ENCODE data around the gene CFAP299. TPM values are rescaled to one million over a fixed set of nuclear protein-coding genes. Genes with fewer than 3 reads are reported as not detected.

Gene CFAP299
- total RNA-seq, 1 experiment from 2014 or later: not detected

- Histone ChIP-seq H3K79me2 (ENCODE audit: low read length) (no peaks in the 10 kb centered on the region), H3K9ac (ENCODE audit: low read length) (no peak overlapping the region), H3K4me2 (ENCODE audit: low read depth, low read length, poor library complexity, severe bottlenecking) (no peak overlapping the region), H3K4me3 (ENCODE audit: low read length) (no peak overlapping the region), H3K9me2 (replicated peaks; ENCODE audit: insufficient read depth, low read length) (no peaks in the 10 kb centered on the region), H3K9me3 (ENCODE audit: low read length) (no peaks in the 10 kb centered on the region), H2AFZ (ENCODE audit: low read length) (no peak overlapping the region), H4K20me1 (ENCODE audit: insufficient read depth, low read depth, low read length) (no peaks in the 10 kb centered on the region), H3K27ac (ENCODE audit: low read length) (no peak overlapping the region), H3K4me1 (ENCODE audit: low read length) (no peaks in the 10 kb centered on the region), H3K27me3 (ENCODE audit: low read length) (no peaks in the 10 kb centered on the region), H3K36me3 (ENCODE audit: insufficient read depth, low read length) (no peaks in the 10 kb centered on the region)
- DNase-seq: no peak
Measured at GRCh38 chr4:80839792-80840191, 504.3 kb downstream of the CFAP299 start.

- no peaks in the 10 kb centered on the region for H3K9me3 ChIP-seq (ENCODE audit: low read length)
- no peaks in the 10 kb centered on the region for H3K27me3 ChIP-seq (ENCODE audit: low read length)
- no peaks in the 10 kb centered on the region for H3K4me1 ChIP-seq (ENCODE audit: low read length)
- no peaks in the 10 kb centered on the region for H3K9me2 ChIP-seq (replicated peaks; ENCODE audit: insufficient read depth, low read length)
- no peak overlapping the region for H3K27ac ChIP-seq (ENCODE audit: low read length)
- no peaks in the 10 kb centered on the region for H3K79me2 ChIP-seq (ENCODE audit: low read length)
- no peak overlapping the region for H3K9ac ChIP-seq (ENCODE audit: low read length)
- DNase-seq: no peak
- H4K20me1 ChIP-seq (ENCODE audit: insufficient read depth, low read depth, low read length): no peaks in the 10 kb centered on the region
- H2AFZ ChIP-seq (ENCODE audit: low read length): no peak overlapping the region
- H3K36me3 ChIP-seq (ENCODE audit: insufficient read depth, low read length): no peaks in the 10 kb centered on the region
- H3K4me3 ChIP-seq (ENCODE audit: low read length): no peak overlapping the region
- H3K4me2 ChIP-seq (ENCODE audit: low read depth, low read length, poor library complexity, severe bottlenecking): no peak overlapping the region
Measured at GRCh38 chr4:80840396-80840795, 504.9 kb downstream of the CFAP299 start.

GRCh38 chr4:80841587-80842281 is 506.2 kb downstream of the CFAP299 start:
- Histone ChIP-seq H3K9me3 (ENCODE audit: low read length) (no peaks in the 10 kb centered on the region), H3K36me3 (ENCODE audit: insufficient read depth, low read length) (no peaks in the 10 kb centered on the region), H3K27me3 (ENCODE audit: low read length) (no peaks in the 10 kb centered on the region), H3K4me2 (ENCODE audit: low read depth, low read length, poor library complexity, severe bottlenecking) (no peak overlapping the region), H3K9me2 (replicated peaks; ENCODE audit: insufficient read depth, low read length) (no peaks in the 10 kb centered on the region), H3K4me3 (ENCODE audit: low read length) (no peak overlapping the region), H3K4me1 (ENCODE audit: low read length) (no peaks in the 10 kb centered on the region), H3K79me2 (ENCODE audit: low read length) (no peaks in the 10 kb centered on the region), H3K9ac (ENCODE audit: low read length) (no peak overlapping the region), H3K27ac (ENCODE audit: low read length) (no peak overlapping the region), H2AFZ (ENCODE audit: low read length) (no peak overlapping the region), H4K20me1 (ENCODE audit: insufficient read depth, low read depth, low read length) (no peaks in the 10 kb centered on the region)
- no peak for DNase-seq

- H3K4me2 ChIP-seq (ENCODE audit: low read depth, low read length, poor library complexity, severe bottlenecking): no peak overlapping the region
- no peak overlapping the region for H3K9ac ChIP-seq (ENCODE audit: low read length)
- H3K9me3 ChIP-seq (ENCODE audit: low read length): no peaks in the 10 kb centered on the region
- H3K36me3 ChIP-seq (ENCODE audit: insufficient read depth, low read length): no peaks in the 10 kb centered on the region
- no peak overlapping the region for H3K27ac ChIP-seq (ENCODE audit: low read length)
- H3K9me2 ChIP-seq (replicated peaks; ENCODE audit: insufficient read depth, low read length): no peaks in the 10 kb centered on the region
- no peaks in the 10 kb centered on the region for H3K4me1 ChIP-seq (ENCODE audit: low read length)
- no peak for DNase-seq
- H2AFZ ChIP-seq (ENCODE audit: low read length): no peak overlapping the region
- no peak overlapping the region for H3K4me3 ChIP-seq (ENCODE audit: low read length)
- H4K20me1 ChIP-seq (ENCODE audit: insufficient read depth, low read depth, low read length): no peaks in the 10 kb centered on the region
- H3K27me3 ChIP-seq (ENCODE audit: low read length): no peaks in the 10 kb centered on the region
- H3K79me2 ChIP-seq (ENCODE audit: low read length): no peaks in the 10 kb centered on the region
Measured at GRCh38 chr4:80846210-80846609, 510.7 kb downstream of the CFAP299 start.

GRCh38 chr4:80852061-80852460 is 516.5 kb downstream of the CFAP299 start:
- no peak overlapping the region for H3K4me2 ChIP-seq (ENCODE audit: low read depth, low read length, poor library complexity, severe bottlenecking)
- H3K9ac ChIP-seq (ENCODE audit: low read length): no peak overlapping the region
- no peaks in the 10 kb centered on the region for H3K79me2 ChIP-seq (ENCODE audit: low read length)
- no peak overlapping the region for H3K4me3 ChIP-seq (ENCODE audit: low read length)
- H2AFZ ChIP-seq (ENCODE audit: low read length): no peak overlapping the region
- no peaks in the 10 kb centered on the region for H3K4me1 ChIP-seq (ENCODE audit: low read length)
- no peaks in the 10 kb centered on the region for H3K9me2 ChIP-seq (replicated peaks; ENCODE audit: insufficient read depth, low read length)
- no peaks in the 10 kb centered on the region for H3K36me3 ChIP-seq (ENCODE audit: insufficient read depth, low read length)
- H4K20me1 ChIP-seq (ENCODE audit: insufficient read depth, low read depth, low read length): no peaks in the 10 kb centered on the region
- no peak overlapping the region for H3K27ac ChIP-seq (ENCODE audit: low read length)
- H3K9me3 ChIP-seq (ENCODE audit: low read length): no peaks in the 10 kb centered on the region
- no peak for DNase-seq
- H3K27me3 ChIP-seq (ENCODE audit: low read length): no peaks in the 10 kb centered on the region

- no peak overlapping the region for H2AFZ ChIP-seq (ENCODE audit: low read length)
- H3K36me3 ChIP-seq (ENCODE audit: insufficient read depth, low read length): no peaks in the 10 kb centered on the region
- no peaks in the 10 kb centered on the region for H3K27me3 ChIP-seq (ENCODE audit: low read length)
- H4K20me1 ChIP-seq (ENCODE audit: insufficient read depth, low read depth, low read length): no peaks in the 10 kb centered on the region
- no peak overlapping the region for H3K4me2 ChIP-seq (ENCODE audit: low read depth, low read length, poor library complexity, severe bottlenecking)
- no peaks in the 10 kb centered on the region for H3K4me1 ChIP-seq (ENCODE audit: low read length)
- no peak overlapping the region for H3K9ac ChIP-seq (ENCODE audit: low read length)
- DNase-seq: no peak
- H3K79me2 ChIP-seq (ENCODE audit: low read length): no peaks in the 10 kb centered on the region
- no peaks in the 10 kb centered on the region for H3K9me3 ChIP-seq (ENCODE audit: low read length)
- no peak overlapping the region for H3K4me3 ChIP-seq (ENCODE audit: low read length)
- no peak overlapping the region for H3K27ac ChIP-seq (ENCODE audit: low read length)
- no peaks in the 10 kb centered on the region for H3K9me2 ChIP-seq (replicated peaks; ENCODE audit: insufficient read depth, low read length)
Measured at GRCh38 chr4:80873571-80873970, 538.0 kb downstream of the CFAP299 start.

GRCh38 chr4:80874979-80875378 is 539.4 kb downstream of the CFAP299 start:
- Histone ChIP-seq H3K9me2 (replicated peaks; ENCODE audit: insufficient read depth, low read length) (no peaks in the 10 kb centered on the region), H3K9ac (ENCODE audit: low read length) (no peak overlapping the region), H3K27me3 (ENCODE audit: low read length) (no peaks in the 10 kb centered on the region), H3K36me3 (ENCODE audit: insufficient read depth, low read length) (no peaks in the 10 kb centered on the region), H3K9me3 (ENCODE audit: low read length) (no peaks in the 10 kb centered on the region), H3K4me1 (ENCODE audit: low read length) (no peaks in the 10 kb centered on the region), H4K20me1 (ENCODE audit: insufficient read depth, low read depth, low read length) (no peaks in the 10 kb centered on the region), H3K4me3 (ENCODE audit: low read length) (no peak overlapping the region), H3K27ac (ENCODE audit: low read length) (no peak overlapping the region), H3K79me2 (ENCODE audit: low read length) (no peaks in the 10 kb centered on the region), H2AFZ (ENCODE audit: low read length) (no peak overlapping the region), H3K4me2 (ENCODE audit: low read depth, low read length, poor library complexity, severe bottlenecking) (no peak overlapping the region)
- DNase-seq: no peak

- H3K4me2 ChIP-seq (ENCODE audit: low read depth, low read length, poor library complexity, severe bottlenecking): no peak overlapping the region
- H3K27ac ChIP-seq (ENCODE audit: low read length): no peak overlapping the region
- H3K9me3 ChIP-seq (ENCODE audit: low read length): no peaks in the 10 kb centered on the region
- no peak for DNase-seq
- H2AFZ ChIP-seq (ENCODE audit: low read length): no peak overlapping the region
- no peaks in the 10 kb centered on the region for H3K9me2 ChIP-seq (replicated peaks; ENCODE audit: insufficient read depth, low read length)
- H3K27me3 ChIP-seq (ENCODE audit: low read length): no peaks in the 10 kb centered on the region
- no peaks in the 10 kb centered on the region for H3K79me2 ChIP-seq (ENCODE audit: low read length)
- no peaks in the 10 kb centered on the region for H4K20me1 ChIP-seq (ENCODE audit: insufficient read depth, low read depth, low read length)
- H3K36me3 ChIP-seq (ENCODE audit: insufficient read depth, low read length): no peaks in the 10 kb centered on the region
- H3K4me3 ChIP-seq (ENCODE audit: low read length): no peak overlapping the region
- no peak overlapping the region for H3K9ac ChIP-seq (ENCODE audit: low read length)
- no peaks in the 10 kb centered on the region for H3K4me1 ChIP-seq (ENCODE audit: low read length)
Measured at GRCh38 chr4:80875642-80876041, 540.1 kb downstream of the CFAP299 start.

All from Karpas-422 (cell line).